ENCODE results near the gene ARHGAP21.
"Not testable (repeated sequence)": the region's sequence is repeated elsewhere in the genome, so short reads cannot be mapped to it uniquely, and the experiment has no call there.

The ARHGAP21 gene

DNA sequence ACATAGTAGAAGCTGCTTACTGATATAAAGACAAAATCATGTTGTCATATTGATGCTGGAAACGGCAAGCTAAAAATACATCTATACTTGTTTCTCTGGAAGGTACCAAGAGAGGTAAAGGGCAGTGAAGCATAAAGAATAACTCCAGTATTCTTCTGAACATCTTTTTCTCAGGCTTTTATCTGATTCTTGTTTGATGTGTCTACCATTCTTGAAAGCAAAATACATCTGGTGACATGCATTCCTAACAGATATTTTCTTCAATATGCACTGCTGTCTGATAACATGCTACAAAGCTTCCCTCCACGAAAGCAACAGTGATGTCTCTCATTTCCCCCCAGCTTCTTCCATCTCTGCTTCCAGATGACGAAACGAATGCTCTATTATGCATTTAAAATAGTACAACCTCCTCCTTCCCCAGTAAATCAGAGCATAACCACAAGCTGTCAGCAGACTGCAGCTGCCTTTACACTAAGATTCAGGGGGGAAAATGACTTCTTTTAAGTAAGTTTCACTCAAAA lies 100.8 kb downstream of the ARHGAP21 start:
- DNase-seq: no peak

DNA sequence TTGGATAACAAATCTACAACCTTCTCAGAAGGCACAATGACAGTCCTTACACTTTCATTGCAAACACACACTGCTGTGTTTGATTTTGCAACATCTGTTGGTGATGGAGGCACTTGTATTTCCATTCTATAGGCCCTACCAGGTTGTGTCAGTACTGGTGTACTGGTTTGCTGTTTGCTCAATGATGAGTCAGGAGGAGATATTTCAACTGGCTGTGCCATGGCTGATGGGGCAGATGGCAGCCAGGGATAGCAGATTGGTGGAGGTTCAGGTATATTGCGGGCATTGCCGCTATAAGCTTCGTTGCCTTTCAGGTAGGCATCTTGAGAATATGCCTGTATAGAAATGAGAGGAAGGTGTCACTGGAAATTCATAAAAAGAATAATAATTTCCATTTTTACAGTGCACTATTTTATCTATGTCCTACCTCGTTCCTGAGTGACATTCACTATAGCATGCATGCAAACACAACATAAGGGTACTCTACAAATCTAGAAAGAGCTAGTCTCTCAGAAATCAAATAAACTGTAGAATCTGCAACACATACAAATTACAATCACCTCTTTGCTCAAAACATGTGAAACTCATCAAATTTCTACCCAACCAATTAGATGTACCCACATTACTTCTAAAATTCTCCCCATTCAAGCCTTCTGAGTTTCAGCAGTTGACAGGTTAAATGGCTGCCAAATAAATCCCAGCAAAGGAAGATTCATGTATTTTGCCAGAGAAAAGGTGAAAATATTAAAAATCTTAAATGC lies 102.5 kb downstream of the ARHGAP21 start:
- DNase-seq: not testable (repeated sequence)

GRCh38 chr10:24619994-24620310 lies 103.7 kb downstream of the ARHGAP21 start:
- DNase-seq: not testable (repeated sequence)

DNA sequence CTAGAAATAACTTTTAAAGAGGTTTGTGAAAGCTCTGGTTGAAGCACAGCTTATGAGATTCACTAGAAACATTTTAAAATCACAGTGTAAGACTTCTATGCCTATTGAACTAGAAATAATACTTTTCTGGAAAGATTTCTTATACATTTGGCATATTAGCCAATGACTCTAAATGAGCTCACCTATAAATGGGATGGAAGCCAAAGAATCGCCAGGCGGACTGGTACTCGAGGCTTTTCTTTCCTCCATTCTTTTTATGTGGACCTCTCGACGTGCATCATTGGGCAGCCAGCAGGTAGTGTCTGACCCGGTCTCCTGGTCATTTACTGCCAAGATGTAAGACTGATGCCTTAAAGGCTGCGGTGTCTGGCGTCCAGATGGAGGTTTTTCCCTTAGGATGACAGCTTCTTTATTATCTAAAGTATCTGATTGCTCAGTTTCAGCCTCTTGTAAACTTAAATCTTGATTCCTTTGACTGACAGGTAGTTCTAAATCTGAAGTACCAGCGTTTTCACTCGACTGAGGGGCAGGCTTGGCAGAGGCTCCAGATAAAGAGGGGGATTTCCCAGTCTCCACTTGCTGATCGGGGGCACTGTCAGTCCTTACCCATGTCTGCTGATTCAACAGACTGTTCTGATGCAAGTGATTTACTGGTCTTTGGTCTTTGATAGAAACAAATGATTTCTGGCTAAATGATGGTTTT lies 104.2 kb downstream of the ARHGAP21 start:
- DNase-seq: not testable (repeated sequence)

DNA sequence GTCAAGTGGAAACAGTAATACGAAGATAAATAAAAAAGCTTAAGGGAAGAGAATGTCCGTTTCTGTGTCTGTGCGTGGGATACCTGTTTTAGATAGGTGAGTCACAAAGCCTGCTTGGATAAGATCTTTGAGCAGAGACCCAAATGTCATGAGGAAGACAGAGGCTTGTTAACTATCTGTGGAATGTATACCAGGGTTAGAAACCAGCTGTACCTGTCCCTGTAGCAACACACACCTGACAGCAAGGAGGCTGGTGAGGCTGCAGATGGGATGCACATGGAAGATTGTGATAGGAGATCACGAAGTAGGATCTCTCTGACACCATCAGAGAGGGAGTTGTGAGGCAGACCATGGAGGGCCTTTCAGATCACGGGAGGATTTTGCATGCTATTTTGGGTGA lies 105.3 kb downstream of the ARHGAP21 start:
- no peak for DNase-seq

DNA sequence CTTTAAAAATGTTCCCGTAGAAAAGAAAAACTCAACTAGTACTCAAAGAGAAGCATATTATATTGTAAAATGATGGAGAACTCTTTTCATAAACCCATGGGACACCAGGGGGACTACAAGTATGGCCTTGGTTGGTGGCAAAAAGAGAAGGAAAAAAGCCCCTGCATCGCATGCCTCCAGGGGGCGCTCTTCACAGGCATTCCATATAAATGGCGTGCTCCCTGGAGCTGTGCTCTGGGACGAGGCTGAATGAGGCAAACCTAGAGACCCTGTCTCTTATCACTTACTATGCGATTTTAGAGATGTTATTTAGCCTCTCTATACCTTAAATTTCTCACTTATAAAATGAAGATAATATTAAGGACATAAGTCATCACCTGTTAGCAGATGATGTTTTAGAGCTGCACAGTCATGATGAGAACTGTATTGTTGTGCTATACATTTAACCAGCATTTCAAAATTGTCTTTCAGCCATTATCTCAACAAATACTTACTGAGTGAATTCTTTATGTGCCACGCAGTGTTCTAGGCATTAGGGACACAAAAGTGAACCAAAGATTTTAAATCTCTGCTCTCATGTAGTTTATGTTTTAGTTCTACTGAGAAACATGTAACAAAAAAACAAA lies 105.8 kb downstream of the ARHGAP21 start:
- peak; percentile 71 to 82 for DNase-seq

GRCh38 chr10:24616536-24616935 lies 107.2 kb downstream of the ARHGAP21 start:
- DNase-seq: no peak

DNA sequence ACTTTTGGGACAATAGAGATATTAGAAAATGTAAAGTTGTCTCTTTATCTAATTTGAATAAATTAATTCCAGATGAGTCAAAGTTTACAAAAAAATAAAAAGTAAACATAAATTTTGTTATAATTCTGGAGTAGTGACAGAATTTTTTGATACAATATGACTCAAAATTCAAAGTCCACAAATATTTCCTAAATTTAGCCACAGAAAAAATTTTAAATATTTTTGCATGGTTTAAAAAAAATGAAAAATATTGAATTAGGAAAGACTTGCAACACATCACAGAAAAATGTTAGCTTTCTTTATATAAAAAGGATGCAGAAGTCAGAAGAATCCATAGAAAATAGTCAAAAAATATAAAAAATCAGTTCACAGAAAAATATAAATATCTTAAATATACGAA lies 117.7 kb downstream of the ARHGAP21 start:
- no peak for DNase-seq

DNA sequence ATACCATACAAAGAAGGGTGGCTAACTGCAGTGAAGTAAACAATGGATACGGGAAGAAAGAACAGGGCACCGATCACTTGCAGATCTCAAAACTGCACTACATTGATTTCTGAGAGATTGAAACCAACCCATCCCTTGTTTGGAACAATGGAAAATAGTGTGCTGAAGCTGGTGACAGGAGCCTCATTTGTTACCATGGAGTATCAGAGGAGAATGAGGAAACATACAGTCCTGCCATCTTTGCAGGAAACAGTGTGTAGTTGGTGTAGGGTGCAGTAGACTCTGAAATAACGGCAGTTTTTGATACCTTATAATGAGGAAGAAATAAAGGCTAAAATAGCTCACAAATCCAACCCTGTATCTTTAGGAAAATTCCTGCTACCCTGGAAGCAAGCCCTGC lies 118.5 kb downstream of the ARHGAP21 start:
- no peak for DNase-seq

DNA sequence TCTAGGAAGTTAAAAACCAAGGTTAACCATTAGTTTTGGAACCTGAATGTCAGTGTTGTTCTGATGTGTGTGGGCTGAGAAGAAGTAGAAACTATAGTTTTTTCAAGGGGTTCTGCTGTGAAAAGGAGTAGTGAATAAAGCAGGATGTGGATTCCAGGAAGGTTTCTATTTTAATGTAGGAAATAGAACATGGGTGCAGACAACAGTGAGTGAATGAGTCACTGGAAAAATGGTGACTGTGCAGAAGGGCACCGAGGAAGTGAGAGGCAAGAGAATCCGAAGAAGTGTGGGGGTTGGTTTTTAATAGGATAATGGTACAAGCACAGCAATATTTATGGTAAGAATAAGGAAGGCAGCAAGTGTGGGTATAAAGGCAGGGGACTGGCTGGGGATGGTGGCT lies 120.4 kb downstream of the ARHGAP21 start:
- DNase-seq: peak in 1 of 2 experiments; percentile 22

DNA sequence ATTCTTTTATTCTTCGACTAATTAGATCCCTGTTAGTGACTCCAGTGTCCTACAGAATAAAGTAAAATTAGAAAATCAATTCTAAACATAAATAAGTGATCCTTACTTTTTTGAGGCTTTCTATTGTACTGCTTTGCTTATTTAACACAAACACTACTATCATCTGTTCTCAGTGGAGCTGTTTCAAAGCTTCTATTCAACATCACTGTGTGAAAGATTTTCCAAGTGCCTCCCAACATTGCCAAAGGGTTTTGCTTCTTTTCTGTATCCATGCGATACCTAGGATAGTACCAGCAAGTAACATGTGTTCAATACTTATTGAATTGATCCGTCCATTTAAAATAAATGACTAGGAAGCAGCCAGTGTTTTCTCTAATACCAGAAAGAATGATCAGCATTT lies 125.7 kb downstream of the ARHGAP21 start:
- DNase-seq: no peak

GRCh38 chr10:24597426-24597825 lies 126.3 kb downstream of the ARHGAP21 start:
- no peak for DNase-seq

DNA sequence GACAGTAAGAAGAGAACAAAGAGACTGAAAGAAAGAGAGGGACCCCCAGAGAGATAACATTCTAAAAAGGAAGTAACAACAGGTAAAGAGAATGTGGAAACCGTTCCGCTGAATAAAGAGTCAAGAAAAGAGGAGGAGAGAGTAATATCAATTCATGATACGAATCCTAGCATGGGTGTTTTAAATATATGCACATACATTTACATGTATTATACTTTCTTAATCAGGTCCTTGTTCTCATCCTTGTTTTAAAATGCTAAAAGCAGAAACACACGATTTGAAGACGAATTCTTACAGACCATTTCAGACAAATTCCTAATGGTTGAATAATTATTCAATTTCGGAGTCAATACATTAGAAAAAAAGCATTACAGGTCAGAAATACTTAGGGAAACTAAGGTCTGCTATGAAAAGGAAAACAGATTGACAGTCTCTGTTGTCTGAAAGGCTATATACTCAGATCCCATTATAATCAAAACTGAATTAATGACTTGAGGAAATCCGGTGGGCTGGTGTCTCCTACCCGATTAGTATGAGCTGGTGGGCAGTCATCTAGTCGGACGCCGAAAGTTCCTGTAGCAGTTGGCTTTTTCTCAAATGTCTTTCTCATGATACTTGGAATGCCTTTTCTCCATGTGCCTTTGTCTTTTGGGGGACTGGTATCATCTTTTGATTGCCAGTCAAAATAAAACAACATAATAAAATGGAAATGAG lies 127.3 kb downstream of the ARHGAP21 start:
- no peak for DNase-seq

DNA sequence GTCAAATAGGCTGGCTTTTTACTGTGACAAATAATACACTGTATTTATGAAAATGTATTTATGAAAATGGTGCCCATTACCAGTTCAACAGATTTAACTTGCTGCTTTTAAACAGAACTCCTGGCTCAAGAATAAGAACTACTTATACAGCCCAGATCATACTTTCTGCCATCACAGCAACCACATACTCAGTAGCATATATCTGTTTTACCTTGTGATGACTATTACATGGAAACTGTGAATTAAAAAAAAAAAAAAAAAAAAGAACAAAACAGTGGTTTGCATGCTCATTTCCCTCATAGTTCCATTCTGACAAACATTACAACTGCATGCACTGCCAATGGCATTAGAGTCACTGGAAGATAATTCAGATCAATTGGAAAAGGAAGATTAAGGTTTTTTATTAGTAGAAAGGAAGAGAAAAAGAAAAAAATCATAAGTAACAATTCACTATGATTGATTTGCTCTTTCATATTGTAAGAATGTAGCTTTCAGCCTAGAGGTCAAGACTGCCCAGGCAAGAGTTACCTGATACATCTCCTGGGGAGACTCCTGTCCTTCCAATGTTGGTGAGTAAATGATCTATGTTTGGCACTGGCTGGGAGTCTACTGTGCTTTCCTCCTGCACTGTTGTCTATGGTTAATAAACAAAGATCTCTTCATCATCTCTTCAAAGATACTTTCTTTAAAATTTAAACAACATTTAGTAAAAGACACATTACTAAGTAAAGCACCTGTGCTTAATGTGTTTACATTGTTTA lies 132.8 kb downstream of the ARHGAP21 start:
- DNase-seq: no peak

DNA sequence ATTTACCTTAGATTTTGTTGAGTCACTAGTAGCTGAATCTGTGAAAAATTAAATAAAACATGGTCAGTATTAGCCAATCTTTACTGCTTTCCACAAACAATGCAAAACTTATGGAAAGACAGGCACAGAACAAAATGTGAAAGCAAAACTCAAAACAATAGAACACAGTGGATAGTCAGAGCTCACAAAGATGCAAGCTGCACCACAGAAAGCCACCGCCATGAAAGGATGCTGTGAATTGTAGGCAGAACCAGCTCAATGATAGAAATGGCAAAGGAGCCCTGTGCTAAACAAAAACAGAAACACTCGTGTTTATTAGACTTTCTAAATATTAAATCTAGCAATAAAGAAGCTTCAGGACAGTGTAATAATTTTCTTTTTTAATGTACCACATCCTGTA lies 134.4 kb downstream of the ARHGAP21 start:
- DNase-seq: no peak

- peak; percentile 36 to 37 for DNase-seq
These were observed 143.8 kb downstream of the ARHGAP21 start for GRCh38 chr10:24579906-24580305.

DNA sequence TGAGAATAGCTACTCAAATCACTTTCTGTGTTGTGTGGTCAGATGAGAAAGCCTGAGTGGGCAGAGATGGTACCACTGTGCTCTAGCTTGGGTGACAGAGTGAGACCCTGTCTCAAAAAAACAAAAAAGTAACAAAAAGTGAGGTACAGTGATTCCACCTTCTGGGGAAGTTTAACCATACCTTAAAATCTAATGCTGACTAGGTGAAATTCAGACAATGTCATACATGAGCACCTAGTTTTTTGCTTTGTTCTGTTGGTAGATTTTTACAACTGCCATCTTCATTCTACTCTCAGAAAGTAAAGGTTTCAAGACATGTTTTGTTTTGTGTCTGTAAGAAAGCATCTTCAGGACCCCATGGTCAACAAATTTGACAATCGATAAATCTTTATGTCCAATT lies 144.2 kb downstream of the ARHGAP21 start:
- no peak for DNase-seq

DNA sequence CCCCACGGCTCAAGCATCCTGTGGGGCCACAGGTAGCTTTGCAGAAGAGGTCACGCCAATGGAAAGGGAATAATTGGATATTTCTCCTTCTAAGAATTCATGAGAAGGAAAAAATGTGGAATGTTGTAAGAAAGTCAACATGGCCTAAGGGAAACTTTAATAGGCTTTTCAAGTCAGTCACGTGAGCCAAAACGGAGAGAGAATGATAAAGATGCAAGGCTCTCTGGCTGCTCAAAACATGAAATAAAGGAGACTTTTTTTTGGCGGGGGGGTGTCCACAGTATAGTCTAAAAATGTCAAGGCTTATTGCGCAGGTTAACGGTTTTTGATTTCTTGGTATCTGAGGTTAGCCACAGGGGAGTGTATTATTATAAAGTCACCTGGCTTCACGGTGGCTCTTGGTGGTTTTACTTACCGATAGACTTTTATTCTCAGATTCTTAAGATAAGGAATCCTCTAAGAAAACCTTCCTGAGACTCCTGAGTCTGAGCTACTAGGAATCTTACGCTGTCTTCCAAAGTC lies 148.1 kb downstream of the ARHGAP21 start:
- no peak for DNase-seq

DNA sequence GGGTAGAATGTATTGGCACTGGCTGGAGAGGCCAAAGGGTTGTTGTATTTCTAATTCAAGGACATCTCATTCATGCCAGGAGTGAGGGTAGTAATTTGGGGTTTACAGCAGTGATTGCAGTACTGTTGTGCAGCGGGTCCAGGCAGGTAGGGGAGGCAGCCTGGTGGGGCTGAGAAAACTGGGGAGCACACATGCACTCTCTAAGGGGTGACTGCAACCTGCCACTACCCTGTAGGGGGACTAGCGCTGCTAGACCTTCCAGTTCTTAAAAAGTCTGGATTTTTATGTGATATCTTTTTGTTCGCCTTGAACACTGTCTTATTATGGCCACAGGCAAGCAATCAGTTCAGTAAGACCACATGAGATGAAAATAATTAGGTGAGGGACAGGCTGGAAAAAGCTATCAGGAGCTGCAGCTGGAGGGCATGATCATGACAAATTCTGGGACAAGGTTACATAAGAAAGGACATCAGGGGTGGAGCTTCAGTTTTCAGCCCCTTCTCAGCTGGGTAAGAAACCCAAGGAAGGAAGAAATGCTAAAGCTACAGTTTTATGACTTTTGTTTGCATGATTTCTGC lies 149.0 kb downstream of the ARHGAP21 start:
- no peak for DNase-seq

DNA sequence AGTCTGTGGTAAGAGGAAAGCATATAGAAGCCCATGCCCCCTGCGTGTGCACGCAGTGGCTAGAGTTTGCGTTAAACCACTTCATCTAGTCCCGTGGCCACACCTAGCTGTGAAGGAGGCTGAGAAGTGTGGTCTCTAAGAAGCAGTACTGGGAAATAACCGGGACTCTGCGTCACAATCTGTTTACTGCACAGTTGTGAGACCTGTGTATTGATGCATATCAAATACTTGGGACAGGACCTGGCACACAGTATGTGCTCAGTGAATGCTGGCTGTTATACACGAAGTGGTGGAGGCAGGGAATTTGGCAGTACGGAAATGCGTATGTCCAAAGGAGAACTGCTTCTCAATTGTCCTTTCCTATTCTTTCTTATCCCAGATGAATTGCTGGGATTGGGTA lies 149.5 kb downstream of the ARHGAP21 start:
- DNase-seq: no peak

GRCh38 chr10:24571870-24572450 lies 151.7 kb downstream of the ARHGAP21 start:
- DNase-seq: no peak

Data from Kasumi-1 (cell line).